Fibroblast of lung (primary cell): ENCODE measurements around the gene NPM1.

ENCODE experiments used
- CTCF ChIP-seq, 2 donors: IDR thresholded peaks in 1 of 2; conservative IDR thresholded peaks in 1 of 2; 1 replicate in 1 of 2; 2 replicates in 1 of 2; pipeline ENCODE4 v1.5.1; 2011 to 2012; ENCODE audit warnings: low read length in 2 of 2, control low read depth in 1 of 2, inconsistent platforms in 1 of 2, low read depth in 1 of 2, mild to moderate bottlenecking in 1 of 2
- EZH2 ChIP-seq: IDR thresholded peaks from 2 replicates; pipeline ENCODE4 v1.5.1; 2012; ENCODE audit warnings: low read length, control low read depth, mild to moderate bottlenecking; ENCODE audit errors: missing control alignments

- TF ChIP-seq CTCF (conservative IDR thresholded peaks at IDR 0.05 in 1 of 2, IDR thresholded peaks at IDR 0.05 in 1 of 2; ENCODE audit: low read depth in 1 of 2, low read length in 2 of 2), result no peak
- TF ChIP-seq EZH2, result no peak
These were observed 66.3 kb downstream of the NPM1 start for GRCh38 chr5:171453988-171454387.
